Naive thymus-derived CD8-positive, alpha-beta T cell (primary cell): ENCODE measurements around the gene SH3RF3. TPM values are rescaled to one million over a fixed set of nuclear protein-coding genes. Genes with fewer than 3 reads are reported as not detected.
"Not testable (repeated sequence)": the region's sequence is repeated elsewhere in the genome, so short reads cannot be mapped to it uniquely, and the experiment has no call there.

ENCODE experiments used
- ATAC-seq, 2 donors: fragments of 150-1000 bp; cut with Tn5 transposase in 1 of 2; sonication (Bioruptor Pico), chemical (Tn5 transposase) in 1 of 2; 1 replicate in 1 of 2; 2 replicates in 1 of 2; pipeline ENCODE4 v1.10.0; 2021; ENCODE audit warnings: mild to moderate bottlenecking in 2 of 2, moderate library complexity in 2 of 2
- POLR2A ChIA-PET: fragments of 350-600 bp; sonication (Branson Sonifier 250); formaldehyde crosslinking; loops from one replicate; lab custom pipeline; 2021; ENCODE audit warnings: antibody characterized with exemption; lab: Charles Lee
- DNase-seq, 10 donors: peaks; one replicate each; pipeline versions ENCODE4 v3.0.0 to v3.0.0-alpha.2; 2020 to 2022
- H3K27ac Mint-ChIP-seq, 10 donors: one replicate each; pipeline ENCODE4 v1.8.0; 2020 to 2022; ENCODE audit warnings: mild to moderate bottlenecking in 10 of 10, mixed read lengths in 10 of 10, moderate library complexity in 4 of 10, inconsistent platforms in 1 of 10
- H3K27me3 Mint-ChIP-seq, 5 donors: one replicate each; pipeline ENCODE4 v1.8.0; 2021 to 2022; ENCODE audit warnings: mixed read lengths in 5 of 5
- H3K36me3 Mint-ChIP-seq, 3 donors: one replicate each; pipeline ENCODE4 v1.8.0; 2020 to 2022; ENCODE audit warnings: mixed read lengths in 3 of 3, mild to moderate bottlenecking in 2 of 3, inconsistent platforms in 1 of 3
- H3K4me1 Mint-ChIP-seq, 4 donors: one replicate each; pipeline ENCODE4 v1.8.0; 2021 to 2022; ENCODE audit warnings: mixed read lengths in 4 of 4
- H3K4me3 Mint-ChIP-seq, 10 donors: one replicate each; pipeline ENCODE4 v1.8.0; 2020 to 2022; ENCODE audit warnings: mild to moderate bottlenecking in 10 of 10, mixed read lengths in 10 of 10, moderate library complexity in 6 of 10, inconsistent platforms in 1 of 10
- H3K9me3 Mint-ChIP-seq, 9 donors: one replicate each; pipeline ENCODE4 v1.8.0; 2020 to 2022; ENCODE audit warnings: mixed read lengths in 9 of 9, mild to moderate bottlenecking in 3 of 9, inconsistent platforms in 1 of 9, moderate library complexity in 1 of 9
- polyA plus RNA-seq, 3 donors: library from polyadenylated mRNA; unstranded; fragments of 300-500 nt; fragmentation: Illumina TruSeq; gene quantifications; one replicate each; pipeline ENCODE4 v1.2.3, GENCODE V29; 2021
- total RNA-seq, 8 experiments: library from RNA in 2 of 8; stranded (reverse) in 2 of 8; gene quantifications; one replicate each; pipeline ENCODE4 v1.2.3 and lab custom pipeline; 2021 to 2026

The SH3RF3 gene
- total and polyA plus RNA-seq, 5 experiments from 2014 or later: 0.39 to 15.1 (median 4.4) TPM

GRCh38 chr2:109220860-109221259 is 91.9 kb downstream of the SH3RF3 start:
- H3K27ac Mint-ChIP-seq: no peak overlapping the region
- H3K9me3 Mint-ChIP-seq: no peaks in the 10 kb centered on the region
- H3K4me3 Mint-ChIP-seq: no peak overlapping the region
- H3K27me3 Mint-ChIP-seq: peaks cover 13 to 35% (median 19%) of the 10 kb centered on the region in 5 donors
- peaks cover 19 to 40% (median 33%) of the 10 kb centered on the region in 4 donors for H3K4me1 Mint-ChIP-seq
- no peak for DNase-seq
- peaks cover 0 to 4% (median 0%) of the 10 kb centered on the region in 3 donors for H3K36me3 Mint-ChIP-seq
- POLR2A ChIA-PET: no interaction called here
- no peak for ATAC-seq

GRCh38 chr2:109221316-109221715 is 92.3 kb downstream of the SH3RF3 start:
- DNase-seq, H3K9me3 Mint-ChIP-seq, POLR2A ChIA-PET, H3K36me3 Mint-ChIP-seq, H3K4me3 Mint-ChIP-seq, H3K27ac Mint-ChIP-seq, ATAC-seq: not testable (repeated sequence)
- Mint-ChIP-seq H3K4me1 (peaks cover 16 to 36% (median 31%) of the 10 kb centered on the region in 4 donors), H3K27me3 (peaks cover 11 to 31% (median 15%) of the 10 kb centered on the region in 5 donors)

DNA sequence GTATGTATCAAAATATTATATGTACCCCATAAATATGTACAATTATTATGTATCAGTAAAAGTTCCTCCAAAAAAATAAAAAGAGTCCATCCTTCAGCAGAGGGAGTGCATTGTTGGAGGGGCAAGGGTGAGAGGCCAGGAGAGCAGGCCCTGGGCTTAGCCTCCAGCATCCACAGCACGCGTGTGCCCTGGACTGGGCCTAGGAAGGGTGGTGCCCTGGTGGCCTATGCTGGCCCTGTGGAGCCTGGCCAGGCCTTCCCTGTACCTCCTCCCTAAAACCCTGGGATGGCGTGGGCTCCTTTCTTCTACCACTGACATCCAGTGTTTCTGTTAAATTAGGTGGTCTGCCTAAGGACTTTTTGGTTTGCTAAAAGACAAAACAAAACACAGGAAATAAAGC is 93.4 kb downstream of the SH3RF3 start:
- H3K9me3 Mint-ChIP-seq: no peaks in the 10 kb centered on the region
- H3K27ac Mint-ChIP-seq: no peak overlapping the region
- no peaks in the 10 kb centered on the region for H3K36me3 Mint-ChIP-seq
- POLR2A ChIA-PET: no interaction called here
- H3K4me1 Mint-ChIP-seq: peaks cover 12 to 30% (median 23%) of the 10 kb centered on the region in 4 donors
- DNase-seq (no peak), ATAC-seq (no peak)
- H3K4me3 Mint-ChIP-seq: no peak overlapping the region
- H3K27me3 Mint-ChIP-seq: peaks cover 3 to 20% (median 7%) of the 10 kb centered on the region in 5 donors

DNA sequence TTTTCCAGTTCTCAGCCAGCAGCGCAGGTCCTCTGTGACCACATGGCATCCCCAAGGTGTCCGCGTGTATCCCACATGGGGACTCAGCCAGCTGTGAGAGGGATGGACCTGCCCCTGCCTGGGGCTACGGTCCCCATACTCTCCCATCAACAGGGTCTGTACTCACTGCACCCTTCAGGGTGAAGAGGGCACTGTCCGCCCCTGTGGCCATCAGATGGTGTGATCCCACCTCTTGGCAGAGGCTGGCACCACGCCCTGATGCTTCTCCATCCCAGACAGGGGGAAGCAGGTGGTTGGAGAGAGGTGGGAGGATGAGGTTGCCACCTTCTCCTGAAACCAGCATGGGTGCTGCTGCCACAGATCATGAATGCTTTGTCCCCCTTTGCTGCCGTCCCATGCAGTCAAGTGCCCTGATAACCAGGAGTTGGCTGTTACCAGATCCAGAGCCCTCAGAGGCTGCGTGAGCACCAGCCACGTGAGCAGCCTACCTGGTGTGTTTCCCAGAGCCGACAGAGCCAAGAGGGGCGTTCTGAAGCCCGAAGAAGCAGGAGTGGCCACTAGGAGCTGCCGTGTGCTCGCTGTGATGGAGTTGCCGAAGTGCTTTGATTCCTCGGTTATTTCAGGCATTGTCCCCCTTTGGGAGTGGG is 93.9 kb downstream of the SH3RF3 start:
- peak overlapping the region in 1 of 10 donors; percentile 27 for H3K27ac Mint-ChIP-seq
- H3K9me3 Mint-ChIP-seq: no peaks in the 10 kb centered on the region
- H3K27me3 Mint-ChIP-seq: peaks cover 3 to 17% (median 5%) of the 10 kb centered on the region in 5 donors
- no peaks in the 10 kb centered on the region for H3K36me3 Mint-ChIP-seq
- H3K4me1 Mint-ChIP-seq: peaks cover 9 to 25% (median 20%) of the 10 kb centered on the region in 4 donors
- no peak overlapping the region for H3K4me3 Mint-ChIP-seq
- ATAC-seq: no peak
- no peak for DNase-seq
- POLR2A ChIA-PET: no interaction called here

GRCh38 chr2:109223490-109223889 is 94.5 kb downstream of the SH3RF3 start:
- POLR2A ChIA-PET: no interaction called here
- Mint-ChIP-seq H3K4me1 (peaks cover 9 to 20% (median 17%) of the 10 kb centered on the region in 4 donors), H3K4me3 (no peak overlapping the region), H3K36me3 (no peaks in the 10 kb centered on the region), H3K9me3 (no peaks in the 10 kb centered on the region), H3K27ac (peak overlapping the region in 1 of 10 donors; percentile 27), H3K27me3 (peaks cover 3 to 17% (median 5%) of the 10 kb centered on the region in 5 donors)
- ATAC-seq (no peak), DNase-seq (no peak)

DNA sequence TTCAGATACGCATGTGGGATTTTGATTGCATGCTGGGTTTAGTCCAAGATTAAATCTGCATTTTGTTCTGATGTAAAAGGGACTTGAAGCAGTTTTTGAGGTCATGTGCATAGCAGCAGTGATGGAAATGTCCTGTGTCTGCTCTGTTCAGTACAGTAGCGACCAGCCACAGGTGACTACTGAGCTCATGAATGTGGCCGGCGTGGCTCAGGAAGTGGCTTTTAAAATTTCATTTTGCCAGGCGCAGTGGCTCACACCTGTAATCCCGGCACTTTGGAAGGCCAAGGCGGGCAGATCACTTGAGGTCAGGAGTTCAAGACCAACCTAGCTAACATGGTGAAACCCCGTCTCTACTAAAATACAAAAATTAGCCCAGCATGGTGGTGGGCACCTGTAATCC is 95.3 kb downstream of the SH3RF3 start:
- POLR2A ChIA-PET: interaction anchor here (0.8 to 1.2 kb wide), 2 partner anchors 9 to 206 kb away, joined by 3 read pairs; no protein-coding TSS in a partner anchor
- not testable (repeated sequence) for DNase-seq, H3K36me3 Mint-ChIP-seq, H3K4me3 Mint-ChIP-seq, H3K9me3 Mint-ChIP-seq, H3K27me3 Mint-ChIP-seq, H3K27ac Mint-ChIP-seq, ATAC-seq
- H3K4me1 Mint-ChIP-seq: peaks cover 8 to 20% (median 17%) of the 10 kb centered on the region in 4 donors

DNA sequence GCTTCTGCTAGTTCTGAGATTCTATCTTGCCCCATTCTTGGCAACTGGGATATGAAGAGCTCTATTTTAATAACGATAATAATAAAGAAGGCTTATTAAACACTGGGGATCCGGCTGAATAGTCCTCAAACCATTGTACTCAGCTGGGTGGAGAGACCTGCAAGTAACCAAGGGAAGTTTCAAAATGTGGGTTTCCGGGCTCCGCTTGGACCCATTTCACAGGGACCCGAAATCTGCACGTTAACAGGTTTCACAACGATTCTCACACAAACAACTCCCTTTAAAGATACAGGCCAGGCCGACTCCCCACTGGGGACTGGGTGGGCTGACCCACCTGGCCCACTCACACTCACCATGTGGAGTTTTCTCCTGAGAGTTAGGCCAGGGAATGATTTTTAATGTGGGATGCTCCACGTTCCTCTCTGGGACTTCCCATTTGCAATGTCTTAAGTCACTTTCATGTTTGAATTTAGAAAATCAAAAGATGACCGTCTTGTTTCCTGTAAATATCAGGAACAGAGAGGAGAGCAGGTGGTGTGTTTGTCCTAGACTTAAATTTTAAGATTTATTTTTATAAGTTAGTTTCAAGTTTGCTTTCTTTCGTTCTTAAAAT is 96.3 kb downstream of the SH3RF3 start:
- POLR2A ChIA-PET: interaction anchor here (0.8 to 1.2 kb wide), 2 partner anchors 10 to 207 kb away, joined by 3 read pairs; no protein-coding TSS in a partner anchor
- Mint-ChIP-seq H3K4me3 (no peak overlapping the region), H3K4me1 (peaks cover 8 to 22% (median 18%) of the 10 kb centered on the region in 4 donors), H3K36me3 (no peaks in the 10 kb centered on the region), H3K9me3 (no peaks in the 10 kb centered on the region), H3K27ac (no peak overlapping the region), H3K27me3 (peaks cover 0 to 3% (median 2%) of the 10 kb centered on the region in 5 donors)
- ATAC-seq (no peak), DNase-seq (no peak)

- POLR2A ChIA-PET: no interaction called here
- H3K4me3 Mint-ChIP-seq: no peak overlapping the region
- H3K9me3 Mint-ChIP-seq: no peaks in the 10 kb centered on the region
- peaks cover 8 to 29% (median 25%) of the 10 kb centered on the region in 4 donors for H3K4me1 Mint-ChIP-seq
- no peak overlapping the region for H3K27ac Mint-ChIP-seq
- H3K27me3 Mint-ChIP-seq: peaks cover 0 to 3% (median 0%) of the 10 kb centered on the region in 5 donors
- DNase-seq (no peak), ATAC-seq (no peak)
- H3K36me3 Mint-ChIP-seq: no peaks in the 10 kb centered on the region
Measured at GRCh38 chr2:109226128-109226527, 97.1 kb downstream of the SH3RF3 start.

GRCh38 chr2:109226622-109227021 is 97.6 kb downstream of the SH3RF3 start:
- peaks cover 8 to 32% (median 28%) of the 10 kb centered on the region in 4 donors for H3K4me1 Mint-ChIP-seq
- H3K9me3 Mint-ChIP-seq: no peaks in the 10 kb centered on the region
- no peak overlapping the region for H3K4me3 Mint-ChIP-seq
- peaks cover 0 to 3% (median 0%) of the 10 kb centered on the region in 5 donors for H3K27me3 Mint-ChIP-seq
- DNase-seq: no peak
- H3K27ac Mint-ChIP-seq: no peak overlapping the region
- H3K36me3 Mint-ChIP-seq: no peaks in the 10 kb centered on the region
- POLR2A ChIA-PET: no interaction called here
- ATAC-seq: no peak

DNA sequence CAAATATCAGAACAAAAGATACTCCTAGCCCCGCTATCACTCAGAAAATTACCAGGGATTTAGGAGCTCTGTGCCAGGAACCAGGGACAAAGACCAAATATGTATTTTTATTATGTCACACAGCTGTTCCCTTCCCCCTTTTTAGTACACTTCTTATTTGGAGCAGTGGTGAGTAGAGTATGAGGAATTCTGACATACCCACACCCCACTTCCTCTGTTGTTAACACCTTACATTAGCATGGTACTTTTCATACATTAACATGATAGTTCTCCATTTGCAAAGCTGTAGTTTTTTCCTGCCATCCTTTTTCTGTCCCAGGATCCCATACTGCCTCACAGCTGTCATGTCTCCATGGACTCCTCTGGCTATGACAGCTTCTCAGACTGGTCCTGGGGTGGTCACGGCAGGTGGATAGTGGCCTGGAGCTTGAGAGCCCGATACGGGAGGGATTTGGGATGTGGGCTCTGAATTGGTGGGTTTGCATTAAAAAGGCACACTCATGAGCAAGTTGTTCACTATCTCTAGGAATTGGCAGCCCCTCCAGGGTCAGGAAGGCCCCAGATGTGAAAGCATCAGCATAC is 100.2 kb downstream of the SH3RF3 start:
- no peak overlapping the region for H3K4me3 Mint-ChIP-seq
- DNase-seq: no peak
- H3K27me3 Mint-ChIP-seq: no peaks in the 10 kb centered on the region
- POLR2A ChIA-PET: no interaction called here
- no peak for ATAC-seq
- peaks cover 0 to 3% (median 0%) of the 10 kb centered on the region in 9 donors for H3K9me3 Mint-ChIP-seq
- H3K27ac Mint-ChIP-seq: peak overlapping the region in 1 of 10 donors; percentile 31
- peaks cover 8 to 40% (median 25%) of the 10 kb centered on the region in 4 donors for H3K4me1 Mint-ChIP-seq
- H3K36me3 Mint-ChIP-seq: no peaks in the 10 kb centered on the region

DNA sequence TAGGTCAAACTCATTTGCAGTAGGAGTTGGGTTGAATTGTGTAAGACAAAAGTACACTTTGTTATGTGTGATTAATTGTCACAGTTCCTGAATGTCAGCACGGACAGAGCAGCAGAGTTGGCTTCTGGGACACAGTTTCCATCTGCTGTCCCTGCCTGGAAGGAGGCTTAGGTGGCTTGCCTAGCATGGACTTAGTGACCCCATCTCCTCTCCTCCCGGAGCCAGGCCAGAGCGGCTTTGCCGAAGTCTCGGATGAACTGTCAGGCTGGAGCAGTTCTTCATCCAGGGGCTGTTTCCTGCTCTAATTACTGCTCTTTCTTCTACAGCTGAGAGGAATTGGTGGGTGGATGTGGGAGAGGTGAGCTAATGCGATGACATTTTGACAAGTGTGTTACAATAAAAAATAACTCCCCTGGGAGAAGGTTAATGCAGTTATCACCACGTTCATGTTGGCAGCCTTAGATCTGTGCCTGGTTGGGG is 102.0 kb downstream of the SH3RF3 start:
- no peaks in the 10 kb centered on the region for H3K27me3 Mint-ChIP-seq
- ATAC-seq (no peak), DNase-seq (no peak)
- POLR2A ChIA-PET: no interaction called here
- H3K4me1 Mint-ChIP-seq: peaks cover 14 to 42% (median 29%) of the 10 kb centered on the region in 4 donors
- H3K4me3 Mint-ChIP-seq: no peak overlapping the region
- H3K36me3 Mint-ChIP-seq: no peaks in the 10 kb centered on the region
- peak overlapping the region in 1 of 10 donors; percentile 16 for H3K27ac Mint-ChIP-seq
- peaks cover 0 to 3% (median 0%) of the 10 kb centered on the region in 9 donors for H3K9me3 Mint-ChIP-seq

- Mint-ChIP-seq H3K4me1 (peaks cover 17 to 42% (median 33%) of the 10 kb centered on the region in 4 donors), H3K36me3 (no peaks in the 10 kb centered on the region), H3K4me3 (no peak overlapping the region), H3K27me3 (no peaks in the 10 kb centered on the region), H3K9me3 (peaks cover 0 to 3% (median 0%) of the 10 kb centered on the region in 9 donors), H3K27ac (no peak overlapping the region)
- DNase-seq: no peak
- no peak for ATAC-seq
- POLR2A ChIA-PET: no interaction called here
Measured at GRCh38 chr2:109231428-109231827, 102.4 kb downstream of the SH3RF3 start.
